Fibroblast of villous mesenchyme (primary cell): ENCODE measurements around the gene KRTAP12-4. TPM values are rescaled to one million over a fixed set of nuclear protein-coding genes. Genes with fewer than 3 reads are reported as not detected.
"Not testable (repeated sequence)": the region's sequence is repeated elsewhere in the genome, so short reads cannot be mapped to it uniquely, and the experiment has no call there.

Experiments used
- DNase-seq: peaks from one replicate; pipeline ENCODE4 v3.0.0-alpha.2; 2010; ENCODE audit warnings: low read depth
- H3K4me3 ChIP-seq: 2 replicates; pipeline ENCODE4 v1.5.1; 2011; ENCODE audit warnings: low read depth, mild to moderate bottlenecking, low read length
- CTCF ChIP-seq: IDR thresholded peaks from 2 replicates; pipeline ENCODE4 v1.5.1; 2012; ENCODE audit warnings: low read depth, mild to moderate bottlenecking, low read length; ENCODE audit not compliant: insufficient read depth
- total RNA-seq: library from RNA; depleted of rRNA; stranded (reverse); fragments of >200 nt; gene quantifications from 2 replicates; pipeline ENCODE4 v1.2.3, GENCODE V29; 2012

KRTAP12-4 gene
- total RNA-seq, 1 donor, result not detected

- H3K4me3 ChIP-seq, result no peak overlapping the region
- DNase-seq, result no peak
- TF ChIP-seq CTCF, result no peak
Observed at GRCh38 chr21:44636209-44637017, 18.0 kb downstream of the KRTAP12-4 start.

- no peak for DNase-seq
- no peak for TF ChIP-seq CTCF
- no peak overlapping the region for H3K4me3 ChIP-seq
Observed at GRCh38 chr21:44632067-44632466, 22.4 kb downstream of the KRTAP12-4 start.

- DNase-seq, result no peak
- no peak for TF ChIP-seq CTCF
Observed at GRCh38 chr21:44630440-44630839, 24.0 kb downstream of the KRTAP12-4 start.

GRCh38 chr21:44628707-44629391, 25.6 kb downstream of the KRTAP12-4 start:
- no peak overlapping the region for H3K4me3 ChIP-seq
- no peak for DNase-seq
- no peak for TF ChIP-seq CTCF

More at GRCh38 chr21:44630440-44630839, 24.0 kb downstream of the KRTAP12-4 start:
- no peak overlapping the region for H3K4me3 ChIP-seq

GRCh38 chr21:44627831-44628233, 26.6 kb downstream of the KRTAP12-4 start:
- not testable (repeated sequence) for DNase-seq, H3K4me3 ChIP-seq

- DNase-seq, H3K4me3 ChIP-seq: not testable (repeated sequence)
Observed at GRCh38 chr21:44627181-44627822, 27.2 kb downstream of the KRTAP12-4 start.

GRCh38 chr21:44626673-44627143, 27.8 kb downstream of the KRTAP12-4 start, which contains the start of gene KRTAP10-9:
Gene KRTAP10-9, plus strand, starts transcription at chr21:44627093. Its CDS starts 79 bp downstream, at chr21:44627172.
- TF ChIP-seq CTCF, result no peak
- no peak for DNase-seq

More at GRCh38 chr21:44626673-44627143, 27.8 kb downstream of the KRTAP12-4 start, which contains the start of gene KRTAP10-9:
- no peak within 1 kb of the TSS for H3K4me3 ChIP-seq
